ENCODE results near the gene ZNF524. TPM values are rescaled to one million over a fixed set of nuclear protein-coding genes. Genes with fewer than 3 reads are reported as not detected.
A peak's percentile ranks its signal among the peaks of the same experiment; 100 is the strongest.
"Not testable (repeated sequence)": the region's sequence is repeated elsewhere in the genome, so short reads cannot be mapped to it uniquely, and the experiment has no call there.

ZNF524 gene
- 10 to 100 TPM; 10.6 to 14.7 TPM for total RNA-seq

DNA sequence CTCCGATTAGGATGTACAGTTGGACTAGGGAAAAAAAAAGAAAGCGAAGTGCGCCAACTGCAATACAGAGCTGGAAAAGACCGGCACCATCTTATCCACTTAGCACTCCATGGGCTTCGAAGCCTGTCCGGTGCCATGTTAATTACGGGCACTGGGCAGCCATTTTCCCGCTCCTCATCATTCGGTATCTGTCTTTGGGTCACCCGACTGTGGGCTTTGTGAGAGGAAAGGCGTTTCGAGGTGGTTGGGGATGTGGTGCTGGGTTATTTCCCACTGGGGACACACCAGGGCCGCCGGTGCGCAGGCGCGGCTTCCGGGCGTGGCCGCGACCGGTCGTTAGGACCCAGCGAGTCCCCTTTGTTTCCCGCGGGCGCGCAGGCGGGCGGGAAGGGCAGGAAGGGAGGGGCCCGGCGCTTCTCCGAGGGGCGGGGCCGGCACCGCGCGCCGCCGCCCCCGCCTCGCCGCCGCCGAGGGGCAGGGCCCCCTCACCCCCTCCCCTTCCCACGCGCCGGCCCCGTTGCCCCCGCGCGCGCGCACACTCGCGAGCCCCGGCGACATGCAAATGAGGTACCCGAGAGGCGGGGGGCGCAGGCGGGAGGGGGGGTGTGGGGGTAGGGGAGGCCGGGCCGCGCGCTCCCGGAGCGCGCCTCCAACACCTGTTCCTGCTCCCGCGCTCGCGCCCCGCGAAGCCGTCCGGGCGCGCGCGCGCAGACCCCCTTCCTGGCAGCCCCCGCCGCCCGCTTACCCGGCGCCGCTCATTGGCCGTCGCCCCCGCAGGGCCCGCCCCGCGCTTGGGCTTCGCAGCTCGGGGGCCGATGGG lies at the start of gene ZNF524:
Gene ZNF524, plus strand, starts transcription at position 447 of the 820 bp plus-strand sequence. CDS start 1,825 bp downstream, outside the sequence.
- ATAC-seq = peak; percentile 69 to 75
- H3K36me3 Mint-ChIP-seq = peaks cover 9% of the 10 kb centered on the region
- H3K4me3 Mint-ChIP-seq = peak within 1 kb of the TSS; percentile 98
- peak; percentile 93 for DNase-seq (ENCODE audit: low spot score)
- peak within 1 kb of the TSS; percentile 97 to 98 for H3K27ac Mint-ChIP-seq
- H3K27me3 Mint-ChIP-seq = no peaks in the 10 kb centered on the region
- peaks cover 4% of the 10 kb centered on the region for H3K9me3 Mint-ChIP-seq
- peaks cover 31 to 36% of the 10 kb centered on the region in 2 donors for H3K4me1 Mint-ChIP-seq (ENCODE audit: low read depth in 2 of 2)

- DNase-seq (ENCODE audit: low spot score) = no peak
- Mint-ChIP-seq H3K27me3 (peaks cover 13 to 28% of the 10 kb centered on the region in 2 donors), H3K4me1 (ENCODE audit: low read depth in 2 of 2) (peaks cover 0 to 4% of the 10 kb centered on the region in 2 donors), H3K27ac (no peak overlapping the region), H3K36me3 (no peaks in the 10 kb centered on the region), H3K9me3 (no peaks in the 10 kb centered on the region), H3K4me3 (no peak overlapping the region)
- ATAC-seq = no peak
Observed at GRCh38 chr19:55550321-55550650, 49.8 kb upstream of the ZNF524 start.

- Mint-ChIP-seq H3K4me1 (ENCODE audit: low read depth in 2 of 2) (peaks cover 0 to 3% of the 10 kb centered on the region in 2 donors), H3K27ac (no peak overlapping the region), H3K36me3 (no peaks in the 10 kb centered on the region), H3K27me3 (peaks cover 8 to 28% of the 10 kb centered on the region in 2 donors), H3K4me3 (no peak overlapping the region), H3K9me3 (no peaks in the 10 kb centered on the region)
- no peak for DNase-seq (ENCODE audit: low spot score)
- ATAC-seq = no peak
Observed at GRCh38 chr19:55552206-55552605, 47.9 kb upstream of the ZNF524 start.

DNA sequence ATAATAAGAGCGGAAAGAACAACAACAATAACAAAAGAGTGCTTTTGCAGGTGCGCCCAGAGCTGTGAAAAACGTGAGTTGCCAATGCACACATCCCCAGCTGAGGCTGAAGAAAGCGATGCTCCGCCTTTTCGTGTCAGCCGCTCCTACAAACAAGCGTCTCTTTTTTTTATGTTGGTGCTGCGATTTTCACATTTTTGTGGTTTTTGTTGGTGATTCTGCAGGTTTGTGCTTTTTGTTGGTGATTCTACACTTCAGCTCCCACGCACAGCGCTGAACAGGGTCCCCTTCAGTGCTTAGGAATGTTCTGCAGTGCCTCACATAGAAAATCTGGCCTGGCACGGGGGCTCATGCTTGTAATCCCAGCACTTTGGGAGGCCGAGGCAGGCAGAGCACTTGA lies 47.5 kb upstream of the ZNF524 start:
- no peak overlapping the region for H3K4me3 Mint-ChIP-seq
- H3K27me3 Mint-ChIP-seq = peaks cover 6 to 24% of the 10 kb centered on the region in 2 donors
- no peak for ATAC-seq
- no peaks in the 10 kb centered on the region for H3K4me1 Mint-ChIP-seq (ENCODE audit: low read depth in 2 of 2)
- H3K36me3 Mint-ChIP-seq = no peaks in the 10 kb centered on the region
- H3K9me3 Mint-ChIP-seq = no peaks in the 10 kb centered on the region
- no peak for DNase-seq (ENCODE audit: low spot score)
- H3K27ac Mint-ChIP-seq = no peak overlapping the region

- Mint-ChIP-seq H3K4me1 (ENCODE audit: low read depth in 2 of 2) (no peaks in the 10 kb centered on the region), H3K36me3 (no peaks in the 10 kb centered on the region), H3K27me3 (peaks cover 6 to 16% of the 10 kb centered on the region in 2 donors), H3K4me3 (no peak overlapping the region), H3K9me3 (no peaks in the 10 kb centered on the region), H3K27ac (peak overlapping the region in 1 of 2 donors; percentile 28)
- ATAC-seq (no peak), DNase-seq (ENCODE audit: low spot score) (no peak)
Observed at GRCh38 chr19:55553217-55554182, 46.6 kb upstream of the ZNF524 start.

- no peak overlapping the region for H3K4me3 Mint-ChIP-seq
- H3K36me3 Mint-ChIP-seq = no peaks in the 10 kb centered on the region
- no peak for DNase-seq (ENCODE audit: low spot score)
- H3K4me1 Mint-ChIP-seq (ENCODE audit: low read depth in 2 of 2) = no peaks in the 10 kb centered on the region
- no peak for ATAC-seq
- peak overlapping the region in 1 of 2 donors; percentile 28 for H3K27ac Mint-ChIP-seq
- no peaks in the 10 kb centered on the region for H3K9me3 Mint-ChIP-seq
- H3K27me3 Mint-ChIP-seq = peaks cover 6 to 16% of the 10 kb centered on the region in 2 donors
Observed at GRCh38 chr19:55554302-55554701, 45.8 kb upstream of the ZNF524 start.

DNA sequence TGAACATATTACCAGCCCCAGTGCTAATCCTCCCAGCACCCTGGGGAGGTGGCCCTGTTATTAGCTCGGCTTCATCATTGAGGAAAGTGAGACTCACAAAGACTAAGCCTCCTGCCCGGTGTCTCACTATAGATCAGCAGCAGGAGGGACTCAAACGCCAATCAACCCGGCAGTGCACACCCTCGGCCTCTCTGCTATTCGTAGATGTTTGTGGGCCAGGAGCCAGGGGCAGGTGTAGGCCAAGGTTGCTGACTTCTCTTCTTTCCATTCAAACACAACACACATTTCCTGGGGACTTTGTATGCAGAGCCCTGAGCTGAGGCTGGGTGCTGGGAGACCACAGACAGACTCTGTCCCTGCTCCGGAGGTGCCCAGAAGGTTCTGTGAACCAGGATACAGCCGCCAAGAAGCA lies 45.3 kb upstream of the ZNF524 start:
- no peak for DNase-seq (ENCODE audit: low spot score)
- no peaks in the 10 kb centered on the region for H3K4me1 Mint-ChIP-seq (ENCODE audit: low read depth in 2 of 2)
- H3K27ac Mint-ChIP-seq = peak overlapping the region in 1 of 2 donors; percentile 28
- H3K4me3 Mint-ChIP-seq = no peak overlapping the region
- no peaks in the 10 kb centered on the region for H3K9me3 Mint-ChIP-seq
- peaks cover 6 to 16% of the 10 kb centered on the region in 2 donors for H3K27me3 Mint-ChIP-seq
- H3K36me3 Mint-ChIP-seq = no peaks in the 10 kb centered on the region
- ATAC-seq = no peak

DNA sequence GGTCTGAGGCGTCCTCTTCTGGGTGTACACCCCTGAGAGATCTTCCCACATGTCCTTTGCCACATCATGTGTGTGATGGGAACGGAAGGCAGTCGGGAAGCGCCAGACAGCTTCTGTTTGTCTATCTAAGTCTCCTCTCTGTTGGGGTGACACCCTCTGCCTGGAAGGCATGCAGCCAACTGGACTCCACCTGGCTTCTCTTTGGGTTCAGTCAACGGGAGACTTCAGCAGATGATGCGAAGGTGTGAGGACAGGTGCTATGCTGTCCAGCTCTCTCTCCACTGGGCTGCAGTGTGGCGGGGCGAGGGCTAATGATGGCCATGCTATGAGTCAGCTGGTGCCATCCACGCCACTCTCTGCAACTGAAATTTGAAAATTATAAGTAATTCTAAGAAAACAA lies 40.4 kb upstream of the ZNF524 start:
- no peaks in the 10 kb centered on the region for H3K9me3 Mint-ChIP-seq
- DNase-seq (ENCODE audit: low spot score) (no peak), ATAC-seq (no peak)
- H3K27ac Mint-ChIP-seq = no peak overlapping the region
- H3K4me1 Mint-ChIP-seq (ENCODE audit: low read depth in 2 of 2) = no peaks in the 10 kb centered on the region
- peaks cover 2 to 9% of the 10 kb centered on the region in 2 donors for H3K27me3 Mint-ChIP-seq
- H3K4me3 Mint-ChIP-seq = no peak overlapping the region
- H3K36me3 Mint-ChIP-seq = no peaks in the 10 kb centered on the region

DNA sequence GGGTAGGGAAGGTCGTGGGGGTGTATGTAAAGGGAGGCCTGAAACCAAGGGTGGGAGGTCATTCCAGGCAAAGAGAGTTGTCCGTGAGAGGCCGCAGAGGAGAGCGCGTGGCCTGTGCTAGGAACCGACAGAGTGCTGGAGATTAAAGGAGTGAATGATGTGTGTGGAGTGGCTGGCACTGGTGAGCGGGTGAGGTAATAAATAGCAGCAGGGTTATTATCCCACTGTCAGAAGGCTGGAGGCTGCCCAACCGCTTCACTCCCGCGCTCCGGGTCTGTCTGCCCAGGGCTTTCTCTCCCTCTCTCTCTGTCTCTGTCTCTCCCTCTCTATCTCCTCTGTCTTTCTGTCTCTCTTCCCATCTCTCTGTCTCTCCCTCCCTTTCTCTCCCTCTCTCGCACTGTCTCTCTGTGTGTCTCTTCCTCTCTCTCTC lies 36.8 kb upstream of the ZNF524 start:
- no peaks in the 10 kb centered on the region for H3K4me1 Mint-ChIP-seq (ENCODE audit: low read depth in 2 of 2)
- H3K36me3 Mint-ChIP-seq = no peaks in the 10 kb centered on the region
- H3K27me3 Mint-ChIP-seq = peaks cover 11 to 12% of the 10 kb centered on the region in 2 donors
- DNase-seq (ENCODE audit: low spot score) (no peak), ATAC-seq (no peak)
- H3K27ac Mint-ChIP-seq = no peak overlapping the region
- no peaks in the 10 kb centered on the region for H3K9me3 Mint-ChIP-seq
- H3K4me3 Mint-ChIP-seq = no peak overlapping the region

DNA sequence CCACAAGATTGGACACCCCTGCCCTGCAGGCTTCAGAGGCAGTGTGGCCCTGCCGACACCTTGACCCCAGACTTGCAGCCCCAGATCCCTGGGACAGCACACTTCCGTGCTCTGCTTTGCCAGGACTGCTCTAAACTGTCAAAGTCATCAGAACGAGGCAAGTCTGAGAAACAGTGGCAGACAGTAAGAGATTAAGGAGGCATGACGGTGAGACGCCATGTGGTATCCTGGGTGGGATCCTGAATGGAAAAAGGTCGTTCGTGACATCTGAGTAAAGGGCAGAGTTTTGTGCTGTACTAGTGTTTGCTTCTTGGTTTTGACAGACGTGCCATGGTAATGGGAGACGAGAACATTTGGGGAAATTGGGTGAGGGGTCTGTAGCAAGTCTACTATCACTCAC lies 33.3 kb upstream of the ZNF524 start:
- ATAC-seq (no peak), DNase-seq (ENCODE audit: low spot score) (no peak)
- peaks cover 5 to 9% of the 10 kb centered on the region in 2 donors for H3K27me3 Mint-ChIP-seq
- no peaks in the 10 kb centered on the region for H3K9me3 Mint-ChIP-seq
- H3K36me3 Mint-ChIP-seq = no peaks in the 10 kb centered on the region
- no peak overlapping the region for H3K4me3 Mint-ChIP-seq
- H3K4me1 Mint-ChIP-seq (ENCODE audit: low read depth in 2 of 2) = no peaks in the 10 kb centered on the region
- H3K27ac Mint-ChIP-seq = no peak overlapping the region

DNA sequence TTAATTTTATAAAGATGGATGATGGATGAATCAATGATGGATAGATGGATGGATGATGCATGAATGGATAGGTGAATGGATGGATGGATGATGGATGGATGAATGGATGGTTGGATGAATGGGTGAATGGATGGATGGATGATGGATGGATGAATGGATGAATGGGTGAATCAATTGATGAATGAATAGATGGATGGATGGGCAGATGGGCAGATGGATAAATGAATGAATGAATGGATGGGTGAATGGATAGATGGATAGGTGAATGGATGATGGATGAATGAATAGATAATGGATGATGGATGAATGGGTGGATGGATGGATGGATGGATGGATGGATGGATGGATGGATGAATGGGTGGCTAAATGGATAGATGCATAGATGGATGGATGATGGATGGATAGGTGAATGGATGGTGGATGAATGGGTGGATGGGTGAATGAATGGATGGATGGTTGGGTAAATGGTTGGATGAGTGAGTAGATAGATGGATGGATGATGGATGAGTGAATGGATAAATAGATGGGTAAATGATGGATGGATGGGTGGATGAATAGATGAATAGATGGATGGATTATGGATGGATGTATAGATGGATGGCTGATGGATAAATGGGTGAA lies 32.3 kb upstream of the ZNF524 start:
- Mint-ChIP-seq H3K36me3 (no peaks in the 10 kb centered on the region), H3K4me3 (no peak overlapping the region), H3K9me3 (no peaks in the 10 kb centered on the region), H3K27me3 (peaks cover 5 to 9% of the 10 kb centered on the region in 2 donors), H3K27ac (no peak overlapping the region), H3K4me1 (ENCODE audit: low read depth in 2 of 2) (no peaks in the 10 kb centered on the region)
- DNase-seq (ENCODE audit: low spot score) = no peak
- ATAC-seq = no peak

DNA sequence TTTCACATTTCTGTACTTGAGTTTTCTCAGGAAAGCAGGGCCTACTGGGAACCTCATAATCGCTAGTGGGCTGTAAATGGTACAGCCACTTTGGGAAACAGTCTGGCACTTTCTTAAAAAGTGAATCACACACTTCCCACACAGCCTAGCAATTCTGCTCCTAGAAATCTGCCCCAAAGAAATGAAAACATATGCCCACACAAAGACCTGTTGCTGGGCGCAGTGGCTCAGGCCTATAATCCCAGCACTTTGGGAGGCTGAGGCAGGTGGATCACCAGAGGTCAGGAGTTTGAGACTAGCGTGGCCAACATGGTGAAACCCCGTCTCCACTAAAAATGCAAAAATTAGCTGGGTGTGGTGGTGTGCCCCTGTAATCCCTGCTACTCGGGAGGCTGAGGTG lies 30.6 kb upstream of the ZNF524 start:
- not testable (repeated sequence) for DNase-seq (ENCODE audit: low spot score); H3K4me3 Mint-ChIP-seq; H3K36me3 Mint-ChIP-seq; ATAC-seq; H3K27ac Mint-ChIP-seq; H3K27me3 Mint-ChIP-seq; H3K9me3 Mint-ChIP-seq; H3K4me1 Mint-ChIP-seq (ENCODE audit: low read depth in 2 of 2)

DNA sequence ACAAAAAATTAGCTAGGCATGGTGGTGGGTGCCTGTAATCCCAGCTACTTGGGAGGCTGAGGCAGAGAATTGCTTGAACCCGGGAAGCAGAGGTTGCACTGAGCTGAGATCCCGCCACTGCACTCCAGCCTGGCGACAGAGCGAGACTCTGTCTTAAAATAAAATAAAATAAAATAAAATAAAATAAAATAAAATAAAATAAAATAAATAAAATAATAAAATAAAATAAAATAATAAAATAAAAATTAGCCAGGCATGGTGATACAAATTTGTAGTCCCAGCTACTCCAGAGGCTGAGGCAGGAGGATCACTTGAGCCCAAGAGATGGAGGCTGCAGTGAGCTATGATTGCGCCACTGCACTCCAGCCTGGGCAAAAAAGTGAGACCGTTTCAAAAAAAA lies 26.2 kb upstream of the ZNF524 start:
- not testable (repeated sequence) for H3K9me3 Mint-ChIP-seq; DNase-seq (ENCODE audit: low spot score); H3K4me3 Mint-ChIP-seq; H3K27me3 Mint-ChIP-seq; H3K36me3 Mint-ChIP-seq; H3K27ac Mint-ChIP-seq; H3K4me1 Mint-ChIP-seq (ENCODE audit: low read depth in 2 of 2); ATAC-seq
